Measurements from ENCODE around the gene PHACTR2.

Gene PHACTR2

DNA sequence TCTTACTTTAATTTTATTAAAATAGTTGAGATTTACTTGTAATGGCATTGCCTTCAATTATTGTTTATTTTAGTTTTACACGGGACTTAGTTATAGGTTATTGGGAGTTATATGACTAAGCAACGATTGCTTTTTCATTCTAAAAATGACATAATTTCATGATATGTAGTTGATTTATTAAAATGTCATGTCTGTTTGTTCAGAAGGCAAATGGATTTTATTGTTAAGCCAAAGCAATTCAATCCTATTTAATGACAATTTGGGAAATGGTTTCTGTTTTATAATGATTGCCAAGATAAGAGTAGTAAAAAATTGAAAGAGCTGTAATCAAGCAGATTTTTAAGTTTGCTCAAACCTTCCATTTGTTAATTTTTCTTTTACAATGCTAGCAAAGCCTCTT, 74.7 kb downstream of the PHACTR2 start:
- ATAC-seq (replicated peaks; ENCODE audit: extremely low read depth, poor library complexity, severe bottlenecking) (no peak), DNase-seq (ENCODE audit: low spot score in 2 of 2) (no peak)
- Mint-ChIP-seq H3K36me3 (ENCODE audit: insufficient read depth) (peaks cover 11% of the 10 kb centered on the region), H3K27me3 (no peaks in the 10 kb centered on the region), H3K9me3 (no peaks in the 10 kb centered on the region), H3K27ac (ENCODE audit: low read depth) (no peak overlapping the region), H3K4me3 (no peak overlapping the region), H3K4me1 (peaks cover 5% of the 10 kb centered on the region)

DNA sequence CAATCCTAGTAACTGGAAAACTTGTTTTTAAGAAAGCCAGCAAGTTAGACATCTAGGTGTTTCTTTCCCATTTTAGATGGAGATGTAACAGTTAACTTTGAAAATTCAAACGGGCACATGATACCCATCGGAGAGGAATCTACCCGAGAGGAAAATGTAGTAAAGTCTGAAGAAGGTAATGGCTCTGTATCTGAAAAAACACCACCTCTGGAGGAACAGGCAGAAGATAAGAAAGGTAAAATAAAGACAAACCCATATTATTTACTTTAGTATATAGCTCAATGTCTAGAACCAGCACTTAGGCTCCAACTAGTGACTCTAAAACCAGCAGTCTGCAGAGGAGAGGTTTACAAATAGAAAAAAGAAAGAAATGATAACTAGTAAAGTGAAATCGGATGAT, 75.9 kb downstream of the PHACTR2 start:
- no peak overlapping the region for H3K27ac Mint-ChIP-seq (ENCODE audit: low read depth)
- H3K4me3 Mint-ChIP-seq, result no peak overlapping the region
- no peaks in the 10 kb centered on the region for H3K27me3 Mint-ChIP-seq
- H3K9me3 Mint-ChIP-seq, result no peaks in the 10 kb centered on the region
- DNase-seq (ENCODE audit: low spot score in 2 of 2), result no peak
- ATAC-seq (replicated peaks; ENCODE audit: extremely low read depth, poor library complexity, severe bottlenecking), result no peak
- H3K36me3 Mint-ChIP-seq (ENCODE audit: insufficient read depth), result peaks cover 11% of the 10 kb centered on the region
- peaks cover 10% of the 10 kb centered on the region for H3K4me1 Mint-ChIP-seq

DNA sequence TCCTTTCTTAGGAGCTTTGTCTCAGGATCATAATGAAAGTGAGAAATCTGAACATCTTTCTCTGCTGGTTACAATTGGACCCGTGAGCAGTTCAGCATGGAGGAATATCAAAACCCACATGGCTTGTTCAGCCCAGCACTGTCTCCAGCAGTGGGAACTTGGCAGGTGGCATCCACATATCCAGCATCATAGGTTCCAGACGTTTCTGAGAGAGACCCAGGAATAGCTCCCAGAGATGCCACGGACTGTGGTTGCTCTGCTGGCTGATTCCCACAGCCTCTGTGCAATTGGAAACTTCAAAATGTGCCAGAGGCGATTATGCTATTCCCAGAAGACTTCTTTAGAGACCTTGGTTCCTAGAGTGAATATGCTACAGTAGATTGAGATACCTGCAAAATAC, 76.4 kb downstream of the PHACTR2 start:
- DNase-seq (ENCODE audit: low spot score in 2 of 2), result no peak
- no peak overlapping the region for H3K27ac Mint-ChIP-seq (ENCODE audit: low read depth)

DNA sequence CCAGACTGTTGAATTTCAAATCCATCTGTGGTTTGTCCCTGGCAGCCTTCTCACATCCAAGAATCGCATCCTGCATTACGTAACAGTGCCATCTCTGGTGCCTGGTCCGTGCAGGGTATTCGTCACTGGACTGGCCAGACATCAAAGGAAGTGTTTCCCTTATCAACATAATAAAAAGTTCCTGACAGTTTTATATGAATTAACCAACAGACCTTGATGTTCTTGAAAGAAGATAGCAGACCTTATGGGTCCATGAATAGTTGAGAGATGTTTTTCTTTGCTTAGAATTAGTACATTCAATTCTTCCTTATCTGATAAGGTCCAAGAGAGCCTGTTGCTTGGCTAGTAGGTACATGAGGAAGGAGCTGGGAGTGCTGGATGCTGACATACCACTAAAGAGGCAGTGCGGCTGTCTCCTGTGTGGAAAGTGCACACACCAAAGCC, 77.6 kb downstream of the PHACTR2 start:
- Mint-ChIP-seq H3K36me3 (ENCODE audit: insufficient read depth) (peaks cover 14% of the 10 kb centered on the region), H3K4me1 (peaks cover 11% of the 10 kb centered on the region), H3K27ac (ENCODE audit: low read depth) (no peak overlapping the region), H3K4me3 (no peak overlapping the region), H3K9me3 (no peaks in the 10 kb centered on the region), H3K27me3 (no peaks in the 10 kb centered on the region)
- DNase-seq (ENCODE audit: low spot score in 2 of 2), result no peak
- no peak for ATAC-seq (replicated peaks; ENCODE audit: extremely low read depth, poor library complexity, severe bottlenecking)

More for the DNA sequence above, 76.4 kb downstream of the PHACTR2 start:
- ATAC-seq (replicated peaks; ENCODE audit: extremely low read depth, poor library complexity, severe bottlenecking), result no peak
- H3K4me1 Mint-ChIP-seq, result peaks cover 11% of the 10 kb centered on the region
- no peak overlapping the region for H3K4me3 Mint-ChIP-seq
- no peaks in the 10 kb centered on the region for H3K27me3 Mint-ChIP-seq
- H3K36me3 Mint-ChIP-seq (ENCODE audit: insufficient read depth), result peaks cover 11% of the 10 kb centered on the region
- no peaks in the 10 kb centered on the region for H3K9me3 Mint-ChIP-seq

DNA sequence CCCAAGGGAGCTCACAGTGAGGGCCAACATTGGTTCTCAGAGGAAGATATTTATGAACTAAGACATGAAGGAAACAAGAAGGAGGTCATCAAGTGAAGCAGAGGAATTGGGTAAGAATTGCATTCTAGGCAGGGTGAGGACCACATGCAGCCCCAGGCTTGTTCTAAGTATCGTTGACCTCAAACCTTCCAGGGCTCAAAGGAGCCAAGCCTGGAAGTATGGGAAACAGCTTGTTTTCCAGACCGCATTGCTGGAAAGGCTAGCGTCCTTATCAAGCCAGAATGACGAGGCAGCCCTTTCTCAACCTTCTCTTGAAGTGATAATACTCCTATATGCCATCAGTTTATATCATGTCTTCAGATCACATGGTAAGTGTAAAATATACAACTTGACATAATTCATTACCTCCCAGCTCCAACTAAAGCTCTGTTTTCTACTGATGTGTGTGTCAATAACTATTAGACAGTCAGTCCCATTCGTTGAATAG, 79.6 kb downstream of the PHACTR2 start:
- Mint-ChIP-seq H3K27ac (ENCODE audit: low read depth) (no peak overlapping the region), H3K36me3 (ENCODE audit: insufficient read depth) (peaks cover 18% of the 10 kb centered on the region), H3K27me3 (no peaks in the 10 kb centered on the region), H3K4me1 (peaks cover 15% of the 10 kb centered on the region), H3K9me3 (no peaks in the 10 kb centered on the region), H3K4me3 (no peak overlapping the region)
- ATAC-seq (replicated peaks; ENCODE audit: extremely low read depth, poor library complexity, severe bottlenecking) (no peak), DNase-seq (ENCODE audit: low spot score in 2 of 2) (no peak)

DNA sequence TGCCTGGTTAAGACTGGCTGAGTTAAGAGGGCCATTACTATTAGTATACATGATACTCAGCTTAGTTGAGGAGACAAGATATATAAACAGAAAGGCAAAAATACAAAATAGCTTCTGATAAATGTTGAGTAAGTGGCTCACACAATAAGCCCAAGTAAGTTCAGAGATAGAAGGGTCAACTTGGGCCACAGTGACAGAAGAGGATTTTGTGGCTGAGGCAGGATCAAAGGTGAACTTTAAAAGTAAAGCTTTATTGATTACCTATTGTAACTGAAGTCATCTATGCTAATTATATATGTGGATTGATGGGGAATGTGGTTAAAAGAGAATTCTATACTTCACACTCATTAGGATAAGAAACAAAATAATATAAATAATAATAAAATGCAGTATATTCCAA, 80.8 kb downstream of the PHACTR2 start:
- Mint-ChIP-seq H3K4me1 (peaks cover 15% of the 10 kb centered on the region), H3K9me3 (no peaks in the 10 kb centered on the region)
- ATAC-seq (replicated peaks; ENCODE audit: extremely low read depth, poor library complexity, severe bottlenecking), result no peak

DNA sequence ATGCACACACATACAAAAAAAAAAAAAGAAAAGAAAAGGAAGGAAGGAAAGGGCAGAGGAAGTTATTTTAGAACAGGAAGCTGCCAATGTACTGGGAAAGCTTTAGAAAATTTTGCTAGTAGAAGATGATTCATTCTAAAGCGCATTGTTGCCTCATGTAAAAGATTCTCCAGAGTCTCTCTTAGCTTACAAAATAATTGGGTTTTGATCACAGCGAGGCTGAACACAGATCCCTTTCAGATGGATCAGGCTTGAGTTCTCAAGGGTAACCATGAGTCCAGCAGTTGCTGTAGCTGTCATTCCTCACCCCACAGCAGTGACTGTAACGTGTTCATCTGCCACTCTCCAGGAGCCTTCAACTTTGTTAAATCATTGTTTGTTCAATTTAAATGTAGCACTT, 81.9 kb downstream of the PHACTR2 start:
- peaks cover 24% of the 10 kb centered on the region for H3K36me3 Mint-ChIP-seq (ENCODE audit: insufficient read depth)
- peaks cover 15% of the 10 kb centered on the region for H3K4me1 Mint-ChIP-seq
- H3K4me3 Mint-ChIP-seq, result no peak overlapping the region
- no peaks in the 10 kb centered on the region for H3K9me3 Mint-ChIP-seq
- no peaks in the 10 kb centered on the region for H3K27me3 Mint-ChIP-seq
- DNase-seq (ENCODE audit: low spot score in 2 of 2) (no peak), ATAC-seq (replicated peaks; ENCODE audit: extremely low read depth, poor library complexity, severe bottlenecking) (no peak)
- H3K27ac Mint-ChIP-seq (ENCODE audit: low read depth), result no peak overlapping the region

More for the DNA sequence above, 80.8 kb downstream of the PHACTR2 start:
- Mint-ChIP-seq H3K27ac (ENCODE audit: low read depth) (peak overlapping the region; percentile 30), H3K4me3 (no peak overlapping the region), H3K36me3 (ENCODE audit: insufficient read depth) (peaks cover 22% of the 10 kb centered on the region), H3K27me3 (no peaks in the 10 kb centered on the region)
- no peak for DNase-seq (ENCODE audit: low spot score in 2 of 2)

DNA sequence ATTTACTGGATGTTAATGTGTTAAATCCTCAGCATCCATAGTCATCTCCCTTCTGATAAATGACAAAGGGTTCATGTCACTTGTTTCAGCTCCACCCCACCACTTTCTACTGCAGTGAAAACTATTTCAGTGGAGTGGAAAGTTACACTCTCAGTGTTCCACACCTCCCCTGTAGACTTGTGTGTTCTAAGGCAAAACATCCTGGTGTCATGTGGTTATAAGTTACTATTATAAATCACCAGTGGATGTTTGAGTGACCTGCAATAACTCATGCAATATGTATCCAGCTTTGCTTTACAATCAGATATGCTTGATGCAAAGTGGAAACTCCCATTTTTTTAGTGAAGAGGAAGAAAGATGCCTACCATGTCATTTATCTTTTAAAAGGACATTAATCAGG, 83.3 kb downstream of the PHACTR2 start:
- Mint-ChIP-seq H3K9me3 (no peaks in the 10 kb centered on the region), H3K4me1 (peaks cover 17% of the 10 kb centered on the region), H3K4me3 (no peak overlapping the region), H3K36me3 (ENCODE audit: insufficient read depth) (peaks cover 23% of the 10 kb centered on the region), H3K27me3 (no peaks in the 10 kb centered on the region), H3K27ac (ENCODE audit: low read depth) (peak overlapping the region; percentile 22)
- ATAC-seq (replicated peaks; ENCODE audit: extremely low read depth, poor library complexity, severe bottlenecking) (no peak), DNase-seq (ENCODE audit: low spot score in 2 of 2) (no peak)

DNA sequence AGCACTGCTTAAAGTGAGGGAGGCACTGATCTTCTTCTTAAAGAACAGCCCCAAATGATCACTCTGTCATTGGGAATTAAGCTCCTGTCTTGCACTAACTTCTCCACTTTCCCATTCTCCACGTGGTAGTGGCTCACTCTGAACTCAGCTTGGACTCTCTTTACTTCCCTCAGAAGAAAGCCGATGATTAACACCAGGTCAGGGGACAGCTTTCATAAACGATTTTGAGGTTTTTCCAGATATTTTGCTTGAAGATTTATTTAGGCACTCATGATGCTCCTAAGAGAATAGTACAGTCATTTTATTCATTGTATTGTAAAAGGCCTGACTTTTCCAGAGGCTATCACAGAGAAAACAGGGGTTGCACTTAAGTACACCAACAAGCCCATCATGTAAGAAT, 84.4 kb downstream of the PHACTR2 start:
- H3K36me3 Mint-ChIP-seq (ENCODE audit: insufficient read depth), result peaks cover 23% of the 10 kb centered on the region
- ATAC-seq (replicated peaks; ENCODE audit: extremely low read depth, poor library complexity, severe bottlenecking), result no peak
- H3K27ac Mint-ChIP-seq (ENCODE audit: low read depth), result no peak overlapping the region
- H3K4me3 Mint-ChIP-seq, result no peak overlapping the region
- H3K4me1 Mint-ChIP-seq, result peaks cover 18% of the 10 kb centered on the region
- no peaks in the 10 kb centered on the region for H3K9me3 Mint-ChIP-seq
- no peaks in the 10 kb centered on the region for H3K27me3 Mint-ChIP-seq
- DNase-seq (ENCODE audit: low spot score in 2 of 2), result no peak

DNA sequence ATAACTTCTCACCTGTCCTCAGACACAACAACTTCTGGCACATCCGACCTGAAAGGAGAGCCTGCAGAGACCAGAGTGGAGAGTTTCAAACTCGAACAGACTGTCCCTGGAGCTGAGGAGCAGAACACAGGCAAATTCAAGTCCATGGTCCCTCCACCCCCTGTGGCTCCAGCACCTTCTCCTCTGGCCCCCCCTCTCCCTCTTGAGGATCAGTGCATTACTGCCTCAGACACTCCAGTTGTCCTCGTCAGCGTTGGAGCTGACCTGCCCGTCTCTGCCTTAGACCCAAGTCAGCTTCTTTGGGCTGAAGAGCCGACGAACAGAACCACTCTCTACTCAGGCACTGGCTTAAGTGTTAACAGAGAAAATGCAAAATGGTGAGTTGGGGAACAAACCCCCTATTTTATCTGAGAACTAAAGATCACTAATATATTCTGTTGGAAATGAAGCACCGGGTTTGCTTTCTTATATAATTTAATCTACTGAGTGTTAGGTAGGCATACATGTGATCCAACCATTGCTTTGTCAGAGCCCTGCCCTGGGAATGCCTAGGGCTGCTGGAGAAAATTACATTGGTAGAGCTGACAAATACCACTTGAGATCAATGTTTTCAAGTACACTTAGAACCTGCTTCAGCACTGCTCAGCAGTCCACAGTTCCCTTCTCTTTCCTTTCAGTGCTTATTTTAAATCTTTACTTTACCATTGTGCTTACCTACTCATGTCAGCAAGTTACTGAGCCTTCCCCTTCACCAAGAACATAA, 87.8 kb downstream of the PHACTR2 start:
- H3K27ac Mint-ChIP-seq (ENCODE audit: low read depth), result no peak overlapping the region
- peaks cover 15% of the 10 kb centered on the region for H3K4me1 Mint-ChIP-seq
- DNase-seq (ENCODE audit: low spot score in 2 of 2) (no peak), ATAC-seq (replicated peaks; ENCODE audit: extremely low read depth, poor library complexity, severe bottlenecking) (no peak)
- peaks cover 29% of the 10 kb centered on the region for H3K36me3 Mint-ChIP-seq (ENCODE audit: insufficient read depth)
- H3K9me3 Mint-ChIP-seq, result no peaks in the 10 kb centered on the region
- H3K27me3 Mint-ChIP-seq, result no peaks in the 10 kb centered on the region
- no peak overlapping the region for H3K4me3 Mint-ChIP-seq

DNA sequence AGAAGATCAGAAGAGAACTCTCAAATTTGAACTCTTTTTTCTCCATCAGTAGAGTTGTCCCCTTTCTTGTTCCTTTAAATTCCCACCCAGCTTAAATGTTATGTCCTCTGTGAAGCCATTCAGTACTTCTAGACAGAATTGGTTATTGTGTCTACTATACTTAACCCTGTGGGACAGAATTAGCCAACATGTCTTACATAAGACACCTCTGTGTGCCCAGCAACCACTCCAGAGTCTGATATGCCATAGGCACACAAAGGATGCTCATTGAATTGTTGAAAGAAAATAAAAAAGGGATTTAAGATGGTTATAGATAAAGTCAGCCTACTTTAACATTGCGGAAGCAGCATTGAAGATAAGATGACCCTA, 88.4 kb downstream of the PHACTR2 start:
- Mint-ChIP-seq H3K4me3 (no peak overlapping the region), H3K27ac (ENCODE audit: low read depth) (no peak overlapping the region), H3K36me3 (ENCODE audit: insufficient read depth) (peaks cover 30% of the 10 kb centered on the region), H3K9me3 (no peaks in the 10 kb centered on the region), H3K4me1 (peaks cover 12% of the 10 kb centered on the region), H3K27me3 (no peaks in the 10 kb centered on the region)
- ATAC-seq (replicated peaks; ENCODE audit: extremely low read depth, poor library complexity, severe bottlenecking) (no peak), DNase-seq (ENCODE audit: low spot score in 2 of 2) (no peak)

DNA sequence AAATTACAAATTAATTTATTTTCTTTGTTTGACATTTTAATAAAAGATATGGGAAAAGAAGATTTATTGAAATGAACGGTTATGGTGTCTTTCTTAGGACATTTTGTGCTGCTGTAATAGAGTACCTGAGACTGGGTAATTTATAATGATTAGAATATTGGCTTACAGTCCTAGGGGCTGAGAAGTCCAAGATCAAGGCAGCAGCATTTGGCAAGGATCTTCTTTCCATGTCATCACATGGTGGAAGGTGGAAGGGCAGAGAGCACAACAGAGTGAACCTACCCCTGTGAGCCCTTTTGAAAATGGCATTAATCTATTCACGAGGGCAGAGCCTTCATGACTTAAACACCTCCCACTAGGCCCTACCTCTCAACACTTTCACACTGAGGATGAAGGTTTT, 89.7 kb downstream of the PHACTR2 start:
- H3K27me3 Mint-ChIP-seq, result no peaks in the 10 kb centered on the region
- H3K4me1 Mint-ChIP-seq, result peaks cover 11% of the 10 kb centered on the region
- no peaks in the 10 kb centered on the region for H3K9me3 Mint-ChIP-seq
- DNase-seq (ENCODE audit: low spot score in 2 of 2) (no peak), ATAC-seq (replicated peaks; ENCODE audit: extremely low read depth, poor library complexity, severe bottlenecking) (no peak)
- H3K27ac Mint-ChIP-seq (ENCODE audit: low read depth), result no peak overlapping the region
- peaks cover 36% of the 10 kb centered on the region for H3K36me3 Mint-ChIP-seq (ENCODE audit: insufficient read depth)
- H3K4me3 Mint-ChIP-seq, result no peak overlapping the region

Measured in central memory CD8-positive, alpha-beta T cell (primary cell).